HCEC 1CT (cell line): ENCODE data around the gene SH3TC1.
A peak's percentile ranks its signal among the peaks of the same experiment; 100 is the strongest.

Experiments
- DNase-seq: peaks from one replicate; pipeline ENCODE4 v3.0.0-alpha.2; 2017

SH3TC1 gene

GRCh38 chr4:8217246-8217511, 18.1 kb downstream of the SH3TC1 start:
- DNase-seq = no peak

- no peak for DNase-seq
These were observed 18.8 kb downstream of the SH3TC1 start for GRCh38 chr4:8217871-8218270.

GRCh38 chr4:8218371-8219031, 19.4 kb downstream of the SH3TC1 start:
- no peak for DNase-seq

GRCh38 chr4:8219236-8219635, 20.1 kb downstream of the SH3TC1 start:
- DNase-seq = no peak

GRCh38 chr4:8220661-8221450, 21.8 kb downstream of the SH3TC1 start:
- DNase-seq = no peak

GRCh38 chr4:8221476-8221875, 22.4 kb downstream of the SH3TC1 start:
- DNase-seq = no peak

GRCh38 chr4:8221985-8222384, 22.9 kb downstream of the SH3TC1 start:
- DNase-seq = no peak

- no peak for DNase-seq
These were observed 23.7 kb downstream of the SH3TC1 start for GRCh38 chr4:8222609-8223388.

- no peak for DNase-seq
These were observed 25.3 kb downstream of the SH3TC1 start for GRCh38 chr4:8224267-8224974.

- DNase-seq = no peak
These were observed 26.0 kb downstream of the SH3TC1 start for GRCh38 chr4:8224975-8225625.

GRCh38 chr4:8225706-8226443, 26.8 kb downstream of the SH3TC1 start:
- no peak for DNase-seq

- no peak for DNase-seq
These were observed 28.2 kb downstream of the SH3TC1 start for GRCh38 chr4:8227201-8227770.

- no peak for DNase-seq
These were observed 28.8 kb downstream of the SH3TC1 start for GRCh38 chr4:8227771-8228318.

- peak; percentile 70 for DNase-seq
These were observed 29.5 kb downstream of the SH3TC1 start for GRCh38 chr4:8228319-8229250.

- DNase-seq = no peak
These were observed 30.4 kb downstream of the SH3TC1 start for GRCh38 chr4:8229331-8229975.

- no peak for DNase-seq
These were observed 30.9 kb downstream of the SH3TC1 start for GRCh38 chr4:8230033-8230432.

- no peak for DNase-seq
These were observed 31.8 kb downstream of the SH3TC1 start for GRCh38 chr4:8230891-8231290.

GRCh38 chr4:8231551-8232049, 32.5 kb downstream of the SH3TC1 start:
- DNase-seq = no peak

GRCh38 chr4:8232748-8233147, 33.7 kb downstream of the SH3TC1 start:
- no peak for DNase-seq
